GM10847 (cell line): ENCODE data around the gene IGSF8.

Experiments used
- POLR2A ChIP-seq: IDR thresholded peaks from 2 replicates; pipeline ENCODE4 v1.6.1; 2011; ENCODE audit not compliant: insufficient read length; ENCODE audit errors: extremely low read depth

Gene IGSF8

GRCh38 chr1:160116283-160117147 is 18.1 kb upstream of the IGSF8 start:
- TF ChIP-seq POLR2A: no peak

GRCh38 chr1:160115545-160116282 is 17.3 kb upstream of the IGSF8 start, which contains the start of gene ATP1A2:
Gene ATP1A2, plus strand, starts transcription at chr1:160115759. Its CDS starts 103 bp downstream, at chr1:160115862.
- TF ChIP-seq POLR2A: no peak

- TF ChIP-seq POLR2A: no peak
Observed at GRCh38 chr1:160114085-160114484, 15.7 kb upstream of the IGSF8 start.

- no peak for TF ChIP-seq POLR2A
Observed at GRCh38 chr1:160113407-160113806, 15.0 kb upstream of the IGSF8 start.

GRCh38 chr1:160112357-160112756 is 13.9 kb upstream of the IGSF8 start:
- no peak for TF ChIP-seq POLR2A

- TF ChIP-seq POLR2A: no peak
Observed at GRCh38 chr1:160109686-160110085, 11.3 kb upstream of the IGSF8 start.

GRCh38 chr1:160108888-160109662 is 10.7 kb upstream of the IGSF8 start:
- TF ChIP-seq POLR2A: no peak

- TF ChIP-seq POLR2A: no peak
Observed at GRCh38 chr1:160107512-160107911, 9.1 kb upstream of the IGSF8 start.

- no peak for TF ChIP-seq POLR2A
Observed at GRCh38 chr1:160105155-160105554, 6.7 kb upstream of the IGSF8 start.

GRCh38 chr1:160104486-160104885 is 6.1 kb upstream of the IGSF8 start:
- TF ChIP-seq POLR2A: no peak

GRCh38 chr1:160103658-160104408 is 5.4 kb upstream of the IGSF8 start:
- no peak for TF ChIP-seq POLR2A

- TF ChIP-seq POLR2A: no peak
Observed at GRCh38 chr1:160101717-160102522, 3.5 kb upstream of the IGSF8 start.

- no peak for TF ChIP-seq POLR2A
Observed at GRCh38 chr1:160101037-160101716, 2.8 kb upstream of the IGSF8 start.

- no peak for TF ChIP-seq POLR2A
Observed at GRCh38 chr1:160099716-160100375, 1.4 kb upstream of the IGSF8 start.
